Fibroblast of villous mesenchyme (primary cell): Measurements from ENCODE around the gene GEMIN2. TPM values are rescaled to one million over a fixed set of nuclear protein-coding genes. Genes with fewer than 3 reads are reported as not detected.
"Not testable (repeated sequence)": the region's sequence is repeated elsewhere in the genome, so short reads cannot be mapped to it uniquely, and the experiment has no call there.

ENCODE experiments used
- DNase-seq: peaks from one replicate; pipeline ENCODE4 v3.0.0-alpha.2; 2010; ENCODE audit warnings: low read depth
- H3K4me3 ChIP-seq: 2 replicates; pipeline ENCODE4 v1.5.1; 2011; ENCODE audit warnings: low read depth, mild to moderate bottlenecking, low read length
- total RNA-seq: library from RNA; depleted of rRNA; stranded (reverse); fragments of >200 nt; gene quantifications from 2 replicates; pipeline ENCODE4 v1.2.3, GENCODE V29; 2012
- TF ChIP-seq, protein P1 (sequence below): IDR thresholded peaks from 2 replicates; pipeline ENCODE4 v1.5.1; 2012; ENCODE audit warnings: low read depth, mild to moderate bottlenecking, low read length; ENCODE audit not compliant: insufficient read depth

The GEMIN2 gene
- total RNA-seq, 1 donor, result 35.4 TPM

DNA sequence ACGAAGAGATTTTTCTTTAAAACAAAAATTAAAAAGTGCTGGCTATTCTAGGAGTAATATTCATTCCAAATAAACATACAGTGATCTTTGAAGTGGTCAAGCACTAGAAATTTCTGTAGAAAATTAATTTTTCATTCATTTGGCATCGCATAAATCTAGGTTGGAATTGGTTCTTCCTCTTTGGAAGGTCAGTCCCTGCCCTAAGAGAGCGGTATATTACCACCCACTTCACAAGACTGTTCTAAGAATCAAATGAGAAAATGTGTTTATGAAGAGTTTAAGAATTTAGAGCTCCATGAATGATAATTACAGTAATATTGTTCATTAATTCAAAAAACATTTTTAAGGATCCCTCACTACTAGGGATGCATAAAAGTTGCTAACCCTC lies 444 bp upstream of the GEMIN2 start:
- TF ChIP-seq, protein P1, sequence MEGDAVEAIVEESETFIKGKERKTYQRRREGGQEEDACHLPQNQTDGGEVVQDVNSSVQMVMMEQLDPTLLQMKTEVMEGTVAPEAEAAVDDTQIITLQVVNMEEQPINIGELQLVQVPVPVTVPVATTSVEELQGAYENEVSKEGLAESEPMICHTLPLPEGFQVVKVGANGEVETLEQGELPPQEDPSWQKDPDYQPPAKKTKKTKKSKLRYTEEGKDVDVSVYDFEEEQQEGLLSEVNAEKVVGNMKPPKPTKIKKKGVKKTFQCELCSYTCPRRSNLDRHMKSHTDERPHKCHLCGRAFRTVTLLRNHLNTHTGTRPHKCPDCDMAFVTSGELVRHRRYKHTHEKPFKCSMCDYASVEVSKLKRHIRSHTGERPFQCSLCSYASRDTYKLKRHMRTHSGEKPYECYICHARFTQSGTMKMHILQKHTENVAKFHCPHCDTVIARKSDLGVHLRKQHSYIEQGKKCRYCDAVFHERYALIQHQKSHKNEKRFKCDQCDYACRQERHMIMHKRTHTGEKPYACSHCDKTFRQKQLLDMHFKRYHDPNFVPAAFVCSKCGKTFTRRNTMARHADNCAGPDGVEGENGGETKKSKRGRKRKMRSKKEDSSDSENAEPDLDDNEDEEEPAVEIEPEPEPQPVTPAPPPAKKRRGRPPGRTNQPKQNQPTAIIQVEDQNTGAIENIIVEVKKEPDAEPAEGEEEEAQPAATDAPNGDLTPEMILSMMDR, result no peak
- peak overlapping the region; percentile 82 for H3K4me3 ChIP-seq
- DNase-seq, result no peak

DNA sequence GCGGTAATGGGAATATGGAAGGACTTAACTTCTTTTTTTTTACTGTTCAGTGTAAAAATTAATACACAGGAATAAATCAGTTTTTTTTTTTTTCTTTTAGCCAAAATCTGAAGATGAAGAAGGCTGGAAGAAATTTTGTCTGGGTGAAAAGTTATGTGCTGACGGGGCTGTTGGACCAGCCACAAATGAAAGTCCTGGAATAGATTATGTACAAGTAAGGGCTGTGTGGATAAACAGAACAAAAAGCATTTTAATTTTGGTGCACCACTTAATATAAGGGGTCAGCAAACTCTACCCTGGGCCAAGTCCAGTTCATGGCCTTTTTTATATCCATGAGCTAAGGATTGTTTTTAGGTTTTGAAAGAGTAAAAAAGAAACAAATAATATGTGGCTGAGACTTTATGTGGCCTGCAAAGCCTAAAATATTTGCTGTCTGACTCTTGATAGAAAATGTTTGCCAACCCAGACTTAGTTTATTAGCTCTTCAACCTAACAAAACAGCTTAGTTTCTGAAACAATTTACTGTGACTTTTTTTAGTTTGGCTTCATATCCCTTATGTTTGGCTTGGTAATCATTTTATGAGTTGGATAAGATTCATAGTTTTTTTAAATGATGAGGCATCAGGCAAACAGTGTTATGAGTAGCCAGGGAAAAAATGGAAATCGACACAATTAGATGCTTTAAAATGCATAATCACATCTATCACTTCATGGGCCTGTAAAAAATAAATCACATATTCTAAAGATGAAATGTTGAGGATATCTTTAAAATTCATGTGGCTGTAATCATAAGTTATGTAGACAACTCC lies 8.4 kb downstream of the GEMIN2 start:
- TF ChIP-seq, protein P1, result no peak
- H3K4me3 ChIP-seq, result no peak overlapping the region
- DNase-seq, result no peak

DNA sequence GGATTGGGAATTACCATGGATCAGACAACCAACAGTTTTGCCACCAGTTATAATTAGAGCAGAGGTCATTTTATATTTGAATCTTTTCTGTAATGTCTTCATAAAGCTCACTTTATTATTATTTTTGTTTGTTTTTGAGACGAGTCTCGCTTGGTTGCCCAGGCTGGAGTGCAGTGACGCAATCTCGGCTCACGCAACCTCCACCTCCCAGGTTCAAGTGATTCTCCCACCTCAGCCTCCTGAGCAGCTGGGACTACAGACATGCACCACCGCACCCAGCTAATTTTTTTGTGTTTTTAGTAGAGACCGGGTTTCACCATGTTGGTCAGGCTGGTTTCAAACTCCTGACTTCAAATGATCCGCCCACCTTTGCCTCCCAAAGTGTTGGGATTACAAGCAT lies 23.7 kb downstream of the GEMIN2 start:
- not testable (repeated sequence) for DNase-seq, H3K4me3 ChIP-seq

DNA sequence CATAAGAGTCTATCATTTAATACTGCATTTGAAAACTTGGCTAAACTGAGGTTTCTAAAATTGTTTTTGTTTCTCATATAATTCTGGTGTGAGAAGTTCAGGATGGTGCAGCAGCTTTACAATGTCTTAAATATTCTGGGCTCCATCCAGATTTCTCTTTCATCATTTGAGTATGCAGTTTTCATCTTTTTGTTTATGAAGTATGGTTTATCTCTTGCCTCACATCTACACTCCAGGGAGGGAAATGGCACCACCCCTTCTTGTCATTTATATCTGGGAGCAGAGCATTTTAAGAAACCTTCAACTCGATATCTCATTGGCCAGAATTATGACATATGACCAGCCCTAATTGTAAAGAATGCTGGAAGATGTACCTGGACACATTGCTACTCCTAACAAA lies 24.3 kb downstream of the GEMIN2 start:
- TF ChIP-seq, protein P1, result no peak
- H3K4me3 ChIP-seq, result no peak overlapping the region
- peak; percentile 65 for DNase-seq

DNA sequence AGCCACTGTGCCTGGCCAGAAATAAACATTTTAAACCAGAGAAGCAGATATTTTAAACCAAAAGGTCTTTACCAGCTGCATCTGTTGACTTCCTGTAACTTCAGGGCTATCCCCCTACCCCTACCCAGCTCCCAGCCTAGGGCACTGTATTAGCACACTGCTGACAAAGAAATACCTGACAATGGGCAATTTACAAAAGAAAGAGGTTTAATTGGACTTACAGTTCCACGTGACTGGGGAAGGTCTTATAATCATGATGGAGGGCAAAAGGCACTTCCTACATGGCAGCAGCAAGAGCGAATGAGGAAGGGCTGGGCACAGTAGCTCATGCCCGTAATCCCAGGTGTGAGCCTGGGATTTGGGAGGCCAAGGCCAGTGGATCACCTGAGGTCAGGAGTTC lies 26.0 kb downstream of the GEMIN2 start:
- no peak overlapping the region for H3K4me3 ChIP-seq
- TF ChIP-seq, protein P1, result no peak
- no peak for DNase-seq

DNA sequence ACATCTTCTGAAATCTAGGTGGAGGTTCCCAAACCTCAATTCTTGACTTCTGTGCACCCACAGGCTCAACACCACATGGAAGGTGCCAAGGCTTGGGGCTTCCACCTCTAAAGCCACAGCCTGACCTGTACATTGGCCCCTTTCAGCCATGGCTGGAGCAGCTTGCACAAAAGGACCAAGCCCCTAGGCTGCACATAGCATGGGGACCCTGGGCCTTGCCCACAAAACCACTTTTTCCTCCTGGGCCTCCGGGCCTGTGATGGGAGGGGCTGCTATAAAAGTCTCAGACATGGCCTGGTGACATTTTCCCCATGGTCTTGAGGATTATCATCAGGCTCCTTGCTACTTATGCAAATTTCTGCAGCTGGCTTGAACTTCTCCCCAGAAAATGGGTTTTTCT lies 27.5 kb downstream of the GEMIN2 start:
- not testable (repeated sequence) for H3K4me3 ChIP-seq, DNase-seq

DNA sequence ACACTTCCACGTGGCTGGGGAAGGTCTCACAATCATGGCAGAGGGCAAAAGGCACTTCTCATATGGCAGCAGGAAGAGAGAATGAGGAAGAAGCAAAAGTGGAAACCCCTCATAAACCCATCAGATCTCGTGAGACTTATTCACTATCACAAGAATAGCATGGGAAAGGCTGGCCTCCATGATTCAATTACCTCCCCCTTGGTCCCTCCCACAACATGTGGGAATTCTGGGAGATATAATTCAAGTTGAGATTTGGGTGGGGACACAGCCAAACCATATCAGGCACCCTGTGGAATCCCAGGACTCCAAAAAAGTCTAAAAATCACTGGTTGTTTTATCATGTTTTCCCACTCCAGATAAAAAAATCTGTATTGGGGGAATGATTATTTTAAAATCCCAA lies 29.1 kb downstream of the GEMIN2 start:
- H3K4me3 ChIP-seq, DNase-seq: not testable (repeated sequence)

DNA sequence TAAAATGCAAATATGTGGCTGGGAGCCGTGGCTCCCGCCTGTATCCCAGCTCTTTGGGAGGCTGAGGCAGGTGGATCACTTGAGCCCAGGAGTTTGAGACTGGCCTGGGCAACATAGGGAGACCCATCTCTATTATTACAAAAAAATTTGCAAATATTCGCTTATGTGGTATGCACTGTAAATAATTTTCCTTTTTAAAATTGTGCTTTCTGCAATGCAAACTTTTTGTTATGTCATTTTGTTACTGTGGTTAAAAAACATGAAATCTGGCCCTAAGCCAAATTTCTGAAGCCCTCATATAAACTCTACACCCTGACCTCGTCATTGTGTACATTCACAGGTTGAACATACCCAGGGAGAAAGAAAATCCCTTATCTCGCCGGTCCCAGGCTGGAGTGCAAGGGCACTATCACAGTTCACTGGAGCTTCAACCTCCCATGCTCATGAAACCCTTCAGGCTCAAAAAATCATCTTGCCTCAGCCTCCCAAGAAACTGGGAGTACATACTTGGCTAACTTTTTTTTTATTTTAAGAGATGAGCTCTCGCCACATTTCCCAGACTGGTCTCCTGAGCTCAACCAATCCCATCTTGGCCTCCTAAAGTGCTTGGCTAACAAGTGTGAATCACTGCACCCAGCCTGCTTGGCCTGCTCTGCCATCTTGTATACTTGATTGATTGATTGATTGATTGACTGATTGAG lies 31.3 kb downstream of the GEMIN2 start:
- H3K4me3 ChIP-seq, result no peak overlapping the region
- TF ChIP-seq, protein P1, result no peak
- DNase-seq, result peak; percentile 5
